ENCODE results near the gene ATAD3B. TPM values are rescaled to one million over a fixed set of nuclear protein-coding genes. Genes with fewer than 3 reads are reported as not detected.
A peak's percentile ranks its signal among the peaks of the same experiment; 100 is the strongest.
"Not testable (repeated sequence)": the region's sequence is repeated elsewhere in the genome, so short reads cannot be mapped to it uniquely, and the experiment has no call there.

Gene ATAD3B
- total RNA-seq, 1 experiment from 2014 or later: 104 TPM

DNA sequence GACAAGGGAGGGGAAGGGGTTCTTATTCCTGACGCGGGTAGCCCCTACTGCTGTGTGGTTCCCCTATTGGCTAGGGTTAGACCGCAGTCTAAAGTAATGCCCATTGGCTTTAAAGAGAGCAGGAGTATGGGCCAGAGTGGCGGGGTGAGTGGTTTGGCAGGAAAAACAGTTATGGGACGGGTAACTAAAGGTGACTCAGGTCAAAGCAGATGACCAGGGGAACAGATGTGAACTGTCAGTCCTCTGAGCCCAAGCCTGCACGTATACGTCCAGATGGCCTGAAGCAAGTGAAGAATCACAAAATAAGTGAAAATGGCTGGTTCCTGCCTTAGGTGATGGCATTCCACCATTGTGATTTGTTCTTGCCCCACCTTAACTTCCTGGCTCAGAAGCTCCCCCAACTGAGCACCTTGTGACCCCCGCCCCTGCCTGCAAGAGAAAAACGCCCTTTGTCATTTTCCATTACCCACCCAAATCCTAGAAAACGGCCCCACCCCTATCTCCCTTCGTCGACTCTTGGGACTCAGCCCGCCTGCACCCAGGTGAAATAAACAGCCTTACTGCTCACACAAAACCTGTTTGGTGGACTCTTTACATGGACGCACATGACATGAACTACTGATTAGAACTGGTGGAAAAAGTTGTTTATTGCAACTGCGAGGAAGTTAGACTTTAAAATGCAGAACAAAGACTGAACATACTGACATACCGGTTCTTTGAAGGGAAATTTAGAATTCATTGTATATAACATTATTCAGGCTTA, 758 bp upstream of the ATAD3B start:
- intact Hi-C loops (cut with micrococcal nuclease; ENCODE audit: unreplicated experiment): no loop called here

DNA sequence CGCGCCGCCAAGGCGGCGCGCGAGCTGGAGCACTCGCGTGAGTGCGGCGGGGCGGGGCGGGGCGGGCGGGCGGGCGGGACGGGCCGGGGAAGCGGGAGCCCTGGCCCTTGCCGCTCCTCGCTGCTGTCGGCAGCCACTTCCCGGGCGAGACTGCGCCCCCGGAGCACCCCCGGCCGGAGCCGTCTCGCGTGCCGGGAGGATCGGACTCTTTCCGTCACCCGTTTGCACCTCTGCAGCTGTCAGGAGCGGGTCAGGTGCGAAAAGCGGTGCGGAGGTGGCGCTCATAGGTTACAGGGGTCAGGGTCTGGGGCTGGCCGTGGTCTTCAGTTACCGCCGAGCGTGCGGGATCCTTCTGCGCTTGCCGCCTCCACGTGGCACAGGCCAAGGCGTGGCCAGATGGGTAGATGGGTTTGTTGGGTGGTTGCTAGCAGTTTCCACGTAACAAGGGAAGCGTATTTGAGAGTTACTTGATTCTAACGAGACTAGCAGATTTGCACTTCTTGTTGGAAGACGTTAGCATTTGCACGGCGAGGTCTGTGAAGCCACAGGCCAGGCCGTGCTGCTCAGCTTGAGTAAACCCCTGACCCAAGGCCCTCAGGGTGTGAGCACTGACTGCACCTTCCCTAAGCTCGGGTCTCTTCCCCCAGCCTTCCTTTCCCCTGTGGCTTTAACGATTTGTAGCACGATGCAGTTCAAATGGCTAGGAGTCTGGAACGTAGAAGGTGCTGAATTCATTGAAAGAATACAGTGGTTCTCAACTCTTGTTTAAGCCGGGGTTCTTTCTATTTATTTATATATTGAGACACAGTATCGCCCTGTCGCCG, 700 bp downstream of the ATAD3B start:
- ATAC-seq (peak; percentile 60), DNase-seq (ENCODE audit: low read depth, low spot score) (peak; percentile 0)
- intact Hi-C loops (cut with micrococcal nuclease; ENCODE audit: unreplicated experiment); in situ Hi-C loops (cut with HindIII; ENCODE audit: low pct_unique_long_range_greater_than_20kb, low sequenced_read_pairs); H3K36me3 ChIP-seq (ENCODE audit: control insufficient read depth, insufficient read depth, low read length); H3K27me3 ChIP-seq (ENCODE audit: control insufficient read depth, insufficient read depth, low read length); CTCF ChIA-PET; H3K9me3 ChIP-seq (ENCODE audit: control insufficient read depth, insufficient read depth, low read depth, low read length); H3K4me1 ChIP-seq (ENCODE audit: control insufficient read depth, insufficient read depth, low read length); POLR2A ChIA-PET: not testable (repeated sequence)
- peak overlapping the region; percentile 24 for H3K27ac ChIP-seq (ENCODE audit: low read length)
- H3K4me3 ChIP-seq (ENCODE audit: low read depth in 2 of 2, low read length in 2 of 2): peak overlapping the region; percentile 75 to 78
- BruUV-seq (replicated peaks): TSS peak; percentile 83

More for the DNA sequence above, 758 bp upstream of the ATAD3B start:
- TF ChIP-seq TCF7L2 (IDR thresholded peaks at IDR 0.05; ENCODE audit: low read depth, low read length) (no peak), REST (IDR thresholded peaks at IDR 0.05; ENCODE audit: insufficient read depth in 1 of 2, low read depth in 2 of 2, low read length in 1 of 2) (no peak), SIN3A (IDR thresholded peaks at IDR 0.05; ENCODE audit: borderline replicate concordance, insufficient read depth, low read depth, low read length) (no peak), CTCF (IDR thresholded peaks at IDR 0.05) (no peak), POLR2AphosphoS5 (IDR thresholded peaks at IDR 0.05; ENCODE audit: low read depth, low read length) (no peak)
- in situ Hi-C loops (cut with HindIII; ENCODE audit: low pct_unique_long_range_greater_than_20kb, low sequenced_read_pairs): no loop called here
- POLR2A ChIA-PET: interaction anchor here (0.6 kb wide), 1 partner anchor 51 kb away, joined by 7 read pairs; no protein-coding TSS in a partner anchor
- CTCF ChIA-PET: no interaction called here
- Histone ChIP-seq H3K4me1 (ENCODE audit: control insufficient read depth, insufficient read depth, low read length) (peaks cover 9% of the 10 kb centered on the region; the same call in 1 of the 2 replicates), H3K36me3 (ENCODE audit: control insufficient read depth, insufficient read depth, low read length) (peaks cover 3% of the 10 kb centered on the region; the same call in 1 of the 2 replicates), H3K9me3 (ENCODE audit: control insufficient read depth, insufficient read depth, low read depth, low read length) (no peaks in the 10 kb centered on the region), H3K27me3 (ENCODE audit: control insufficient read depth, insufficient read depth, low read length) (no peaks in the 10 kb centered on the region), H3K27ac (ENCODE audit: low read length) (peak overlapping the region; percentile 98), H3K4me3 (ENCODE audit: low read depth in 2 of 2, low read length in 2 of 2) (peak overlapping the region; percentile 75 to 84)
- DNase-seq (ENCODE audit: low read depth, low spot score) (peak; percentile 2), ATAC-seq (no peak)
- BruUV-seq (replicated peaks): no TSS peak

DNA sequence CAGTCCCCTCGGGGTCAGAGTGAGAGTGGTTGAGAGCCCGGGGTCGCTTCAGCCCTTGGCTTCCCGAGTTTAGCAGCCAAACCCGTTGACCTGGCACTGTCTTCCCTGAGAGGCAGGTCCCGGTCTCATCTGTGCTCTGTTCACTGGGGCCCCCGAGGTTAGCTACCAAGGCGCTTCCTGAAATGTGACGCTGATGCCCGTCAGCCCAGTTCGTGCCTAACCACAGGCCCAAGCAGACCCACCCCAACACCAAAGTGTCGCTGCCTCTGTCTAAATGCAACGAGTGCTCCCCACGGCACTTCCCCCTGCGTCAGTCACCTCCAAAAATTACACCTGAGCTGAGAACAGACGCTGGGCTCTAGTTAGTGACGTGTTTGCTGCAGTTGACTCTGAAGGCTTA, 4.4 kb downstream of the ATAD3B start:
- ATAC-seq; BruUV-seq (replicated peaks); DNase-seq (ENCODE audit: low read depth, low spot score); H3K27me3 ChIP-seq (ENCODE audit: control insufficient read depth, insufficient read depth, low read length); CTCF ChIA-PET; in situ Hi-C loops (cut with HindIII; ENCODE audit: low pct_unique_long_range_greater_than_20kb, low sequenced_read_pairs); intact Hi-C loops (cut with micrococcal nuclease; ENCODE audit: unreplicated experiment); H3K36me3 ChIP-seq (ENCODE audit: control insufficient read depth, insufficient read depth, low read length); H3K9me3 ChIP-seq (ENCODE audit: control insufficient read depth, insufficient read depth, low read depth, low read length); H3K4me1 ChIP-seq (ENCODE audit: control insufficient read depth, insufficient read depth, low read length); H3K4me3 ChIP-seq (ENCODE audit: low read depth in 2 of 2, low read length in 2 of 2); POLR2A ChIA-PET; H3K27ac ChIP-seq (ENCODE audit: low read length): not testable (repeated sequence)

Measured in Panc1 (cell line).